ENCODE measurements around the gene SOS2. TPM values are rescaled to one million over a fixed set of nuclear protein-coding genes. Genes with fewer than 3 reads are reported as not detected.

SOS2 gene
- polyA plus RNA-seq, 3 donors: 9.3 to 24.3 (median 12.0) TPM

- Histone ChIP-seq H3K79me2 (ENCODE audit: insufficient read depth, low read length) (no peaks in the 10 kb centered on the region), H3K27ac (ENCODE audit: low read depth in 1 of 2, low read length in 2 of 2) (no peak overlapping the region), H3K9me3 (replicated peaks in 1 of 2; ENCODE audit: control insufficient read depth in 1 of 2, insufficient read depth in 1 of 2, low read length in 2 of 2) (no peaks in the 10 kb centered on the region), H3K9ac (ENCODE audit: insufficient read depth, low read length, poor library complexity, severe bottlenecking) (no peak overlapping the region), H3K27me3 (ENCODE audit: control insufficient read depth in 2 of 2, insufficient read depth in 2 of 2, low read length in 2 of 2) (no peaks in the 10 kb centered on the region), H3K4me1 (ENCODE audit: control insufficient read depth in 1 of 2, insufficient read depth in 2 of 2, low read length in 2 of 2) (peaks cover 13 to 21% of the 10 kb centered on the region in 2 donors), H3K36me3 (replicated peaks in 1 of 2; ENCODE audit: control insufficient read depth in 1 of 2, insufficient read depth in 2 of 2, low read length in 2 of 2) (peaks cover 0 to 11% of the 10 kb centered on the region in 2 donors), H3K4me3 (replicated peaks in 1 of 3; ENCODE audit: low read depth in 2 of 3, low read length in 3 of 3) (no peak overlapping the region), H4K20me1 (ENCODE audit: insufficient read depth, low read length) (no peaks in the 10 kb centered on the region), H3K4me2 (replicated peaks; ENCODE audit: extremely low read depth, low read length, poor library complexity, severe bottlenecking) (no peak overlapping the region), H2AFZ (ENCODE audit: insufficient read depth, low read depth, low read length, poor library complexity, severe bottlenecking) (no peak overlapping the region)
- peaks cover 13 to 20% of the 10 kb centered on the region in 2 donors for H3K36me3 Mint-ChIP-seq
- 100% methylated on average over 3 of the region's 5 CpGs for WGBS (ENCODE audit: insufficient coverage)
- H3K27me3 Mint-ChIP-seq (ENCODE audit: low read depth in 3 of 3): peaks cover 0 to 1% (median 0%) of the 10 kb centered on the region in 3 donors
- no peak for DNase-seq
- no peak for TF ChIP-seq CTCF (IDR thresholded peaks at IDR 0.05)
- intact Hi-C loops (cut with micrococcal nuclease): no loop called here
- H3K4me1 Mint-ChIP-seq: peaks cover 23% of the 10 kb centered on the region
- H3K4me3 Mint-ChIP-seq: no peak overlapping the region
- H3K9me3 Mint-ChIP-seq: no peaks in the 10 kb centered on the region
- no peak overlapping the region for H3K27ac Mint-ChIP-seq
These were observed 142.2 kb downstream of the SOS2 start for GRCh38 chr14:50089208-50089607.

GRCh38 chr14:50088731-50089130 is 142.6 kb downstream of the SOS2 start:
- Histone ChIP-seq H3K36me3 (replicated peaks in 1 of 2; ENCODE audit: control insufficient read depth in 1 of 2, insufficient read depth in 2 of 2, low read length in 2 of 2) (peaks cover 0 to 11% of the 10 kb centered on the region in 2 donors), H4K20me1 (ENCODE audit: insufficient read depth, low read length) (no peaks in the 10 kb centered on the region), H2AFZ (ENCODE audit: insufficient read depth, low read depth, low read length, poor library complexity, severe bottlenecking) (no peak overlapping the region), H3K9ac (ENCODE audit: insufficient read depth, low read length, poor library complexity, severe bottlenecking) (no peak overlapping the region), H3K27me3 (ENCODE audit: control insufficient read depth in 2 of 2, insufficient read depth in 2 of 2, low read length in 2 of 2) (no peaks in the 10 kb centered on the region), H3K79me2 (ENCODE audit: insufficient read depth, low read length) (no peaks in the 10 kb centered on the region), H3K9me3 (replicated peaks in 1 of 2; ENCODE audit: control insufficient read depth in 1 of 2, insufficient read depth in 1 of 2, low read length in 2 of 2) (no peaks in the 10 kb centered on the region), H3K4me2 (replicated peaks; ENCODE audit: extremely low read depth, low read length, poor library complexity, severe bottlenecking) (no peak overlapping the region), H3K4me1 (ENCODE audit: control insufficient read depth in 1 of 2, insufficient read depth in 2 of 2, low read length in 2 of 2) (peaks cover 13 to 22% of the 10 kb centered on the region in 2 donors), H3K27ac (ENCODE audit: low read depth in 1 of 2, low read length in 2 of 2) (no peak overlapping the region), H3K4me3 (replicated peaks in 1 of 3; ENCODE audit: low read depth in 2 of 3, low read length in 3 of 3) (no peak overlapping the region)
- WGBS (ENCODE audit: insufficient coverage): no CpG with 5 or more reads among the region's 2 CpGs
- DNase-seq: no peak
- intact Hi-C loops (cut with micrococcal nuclease): no loop called here
- Mint-ChIP-seq H3K27ac (no peak overlapping the region), H3K4me1 (peaks cover 23% of the 10 kb centered on the region), H3K27me3 (ENCODE audit: low read depth in 3 of 3) (peaks cover 0 to 1% (median 0%) of the 10 kb centered on the region in 3 donors), H3K4me3 (no peak overlapping the region), H3K9me3 (no peaks in the 10 kb centered on the region), H3K36me3 (peaks cover 13 to 20% of the 10 kb centered on the region in 2 donors)
- TF ChIP-seq CTCF (IDR thresholded peaks at IDR 0.05): no peak

All from CD14-positive monocyte (primary cell).